ENCODE data around the gene AADACL2. TPM values are rescaled to one million over a fixed set of nuclear protein-coding genes. Genes with fewer than 3 reads are reported as not detected.
"Not testable (repeated sequence)": the region's sequence is repeated elsewhere in the genome, so short reads cannot be mapped to it uniquely, and the experiment has no call there.

AADACL2 gene
- total and polyA plus RNA-seq, 11 donors = 1.4 TPM; not detected in 10

GRCh38 chr3:151761581-151761980 lies 27.9 kb downstream of the AADACL2 start:
- TF ChIP-seq POLR2A (IDR thresholded peaks at IDR 0.05) = no peak
- TF ChIP-seq CTCF (IDR thresholded peaks at IDR 0.05) = no peak
- no peak for ATAC-seq
- no peaks in the 10 kb centered on the region for H3K36me3 ChIP-seq

GRCh38 chr3:151764699-151765098 lies 31.0 kb downstream of the AADACL2 start:
- H3K27me3 ChIP-seq; H3K4me3 ChIP-seq; H3K9me3 ChIP-seq; DNase-seq; ATAC-seq; H3K27ac ChIP-seq; H3K36me3 ChIP-seq; intact Hi-C loops (cut with DNase I): not testable (repeated sequence)
- H3K4me1 ChIP-seq = peaks cover 0 to 28% (median 1%) of the 10 kb centered on the region in 12 donors
- 71 to 93% (median 83%) methylated on average over 1 of the region's 1 CpG for WGBS, 4 donors

More at GRCh38 chr3:151761581-151761980, 27.9 kb downstream of the AADACL2 start:
- no peaks in the 10 kb centered on the region for H3K27me3 ChIP-seq
- no peak for DNase-seq
- peaks cover 0 to 9% (median 0%) of the 10 kb centered on the region in 12 donors for H3K4me1 ChIP-seq
- no peaks in the 10 kb centered on the region for H3K9me3 ChIP-seq
- no peak overlapping the region for H3K4me3 ChIP-seq
- WGBS, 4 donors = 93 to 100% (median 97%) methylated on average over 1 of the region's 1 CpG
- H3K27ac ChIP-seq = no peak overlapping the region
- intact Hi-C loops (cut with DNase I) = no loop called here

- DNase-seq (no peak), ATAC-seq (no peak)
- Histone ChIP-seq H3K4me3 (no peak overlapping the region), H3K36me3 (no peaks in the 10 kb centered on the region), H3K27ac (no peak overlapping the region), H3K27me3 (no peaks in the 10 kb centered on the region), H3K4me1 (peaks cover 0 to 38% (median 5%) of the 10 kb centered on the region in 12 donors), H3K9me3 (no peaks in the 10 kb centered on the region)
- TF ChIP-seq CTCF (IDR thresholded peaks at IDR 0.05) (no peak), POLR2A (IDR thresholded peaks at IDR 0.05) (no peak)
- intact Hi-C loops (cut with DNase I) = no loop called here
These were observed 32.0 kb downstream of the AADACL2 start for GRCh38 chr3:151765685-151766084.

- Histone ChIP-seq H3K4me1 (peaks cover 0 to 45% (median 13%) of the 10 kb centered on the region in 12 donors), H3K36me3 (no peaks in the 10 kb centered on the region), H3K27me3 (no peaks in the 10 kb centered on the region), H3K9me3 (no peaks in the 10 kb centered on the region), H3K4me3 (no peak overlapping the region), H3K27ac (no peak overlapping the region)
- intact Hi-C loops (cut with DNase I) = no loop called here
- ATAC-seq = peak in 1 of 4 donors; percentile 44
- TF ChIP-seq CTCF (IDR thresholded peaks at IDR 0.05) (no peak), POLR2A (IDR thresholded peaks at IDR 0.05) (no peak)
- no peak for DNase-seq
- WGBS, 4 donors = 57 to 69% (median 63%) methylated on average over 2 of the region's 2 CpGs
These were observed 32.7 kb downstream of the AADACL2 start for GRCh38 chr3:151766454-151766853.

GRCh38 chr3:151768393-151768930 lies 34.7 kb downstream of the AADACL2 start:
- Histone ChIP-seq H3K4me1 (peaks cover 0 to 59% (median 20%) of the 10 kb centered on the region in 12 donors), H3K27me3 (no peaks in the 10 kb centered on the region), H3K9me3 (no peaks in the 10 kb centered on the region), H3K36me3 (no peaks in the 10 kb centered on the region), H3K4me3 (no peak overlapping the region), H3K27ac (peak overlapping the region in 1 of 12 donors; percentile 26)
- WGBS, 4 donors = 95 to 100% (median 98%) methylated on average over 1 of the region's 1 CpG
- DNase-seq (no peak), ATAC-seq (no peak)
- no peak for TF ChIP-seq CTCF (IDR thresholded peaks at IDR 0.05)
- no peak for TF ChIP-seq POLR2A (IDR thresholded peaks at IDR 0.05)
- intact Hi-C loops (cut with DNase I) = no loop called here

Measured in heart left ventricle (tissue), 16 donors.